HepG2 (cell line): ENCODE data around the gene CCDC144A. TPM values are rescaled to one million over a fixed set of nuclear protein-coding genes. Genes with fewer than 3 reads are reported as not detected.

Experiments
- ATF5 ChIP-seq: sonication (generic); formaldehyde crosslinking; IDR thresholded peaks from 2 replicates; pipeline ENCODE4 v1.4.0; 2020; ENCODE audit warnings: mild to moderate bottlenecking, low read depth, missing genetic modification reagents
- KAT8 ChIP-seq: IDR thresholded peaks from 2 replicates; pipeline ENCODE4 v1.6.1; 2016; ENCODE audit warnings: missing genetic modification reagents, missing compliant biosample characterization
- MAFF ChIP-seq: IDR thresholded peaks from 2 replicates; pipeline ENCODE4 v1.6.1; 2011; ENCODE audit warnings: low read depth, low read length, improper control_type of control experiment
- RAD51 ChIP-seq: fragments of 450-650 bp; IDR thresholded peaks from 2 replicates; pipeline ENCODE4 v1.6.1; 2016; ENCODE audit warnings: borderline replicate concordance
- RNF219 ChIP-seq: sonication (generic); formaldehyde crosslinking; IDR thresholded peaks from 2 replicates; pipeline ENCODE4 v1.5.0; 2020; ENCODE audit warnings: mild to moderate bottlenecking, missing genetic modification reagents
- SMAD1 ChIP-seq: sonication (generic); formaldehyde crosslinking; IDR thresholded peaks from 2 replicates; pipeline ENCODE4 v1.4.0; 2020; ENCODE audit warnings: missing genetic modification reagents, low read depth, mild to moderate bottlenecking, borderline replicate concordance
- SMAD9 ChIP-seq: sonication (generic); formaldehyde crosslinking; IDR thresholded peaks from 2 replicates; pipeline ENCODE4 v1.5.1; 2020; ENCODE audit warnings: mild to moderate bottlenecking, missing genetic modification reagents
- SOX6 ChIP-seq, 2 experiments: fragments of 450-650 bp in 1 of 2; sonication (generic) in 1 of 2; formaldehyde crosslinking in 1 of 2; IDR thresholded peaks; 2 replicates each; pipeline versions ENCODE4 v1.4.0 to v1.6.1; 2017 to 2020; ENCODE audit warnings: antibody characterized with exemption in 1 of 2, mild to moderate bottlenecking in 1 of 2, missing genetic modification reagents in 1 of 2
- SP4 ChIP-seq: sonication (generic); formaldehyde crosslinking; IDR thresholded peaks from 2 replicates; pipeline ENCODE4 v1.8.1; 2023; ENCODE audit warnings: mild to moderate bottlenecking, missing genetic modification reagents
- TAF1 ChIP-seq: sonication (generic); formaldehyde crosslinking; IDR thresholded peaks from 2 replicates; pipeline ENCODE4 v1.4.0; 2020; ENCODE audit warnings: missing genetic modification reagents
- TRIM24 ChIP-seq: sonication (generic); formaldehyde crosslinking; IDR thresholded peaks from 2 replicates; pipeline ENCODE4 v1.8.0; 2022; ENCODE audit warnings: mild to moderate bottlenecking, missing genetic modification reagents
- USF2 ChIP-seq, 2 experiments: sonication (generic) in 1 of 2; formaldehyde crosslinking in 1 of 2; IDR thresholded peaks; 2 replicates each; pipeline versions ENCODE4 v1.5.1 to v1.6.1; 2011 to 2020; ENCODE audit warnings: borderline replicate concordance in 1 of 2, low read depth in 1 of 2, low read length in 1 of 2, mild to moderate bottlenecking in 1 of 2, missing genetic modification reagents in 1 of 2, moderate library complexity in 1 of 2
- ZBED4 ChIP-seq: sonication (generic); formaldehyde crosslinking; IDR thresholded peaks from 2 replicates; pipeline ENCODE4 v1.4.0; 2020; ENCODE audit warnings: missing genetic modification reagents, borderline replicate concordance
- ZFYVE20 ChIP-seq: sonication (generic); formaldehyde crosslinking; IDR thresholded peaks from 2 replicates; pipeline ENCODE4 v1.8.0; 2023; ENCODE audit warnings: low read depth, mild to moderate bottlenecking, moderate library complexity, missing genetic modification reagents, borderline replicate concordance
- ZNF263 ChIP-seq: sonication (generic); formaldehyde crosslinking; IDR thresholded peaks from 2 replicates; pipeline ENCODE4 v1.4.0; 2020; ENCODE audit warnings: missing genetic modification reagents
- ZNF441 ChIP-seq: sonication (generic); formaldehyde crosslinking; IDR thresholded peaks from 2 replicates; pipeline ENCODE4 v1.7.0; 2021; ENCODE audit warnings: missing genetic modification reagents, borderline replicate concordance
- ZNF496 ChIP-seq: sonication (generic); formaldehyde crosslinking; IDR thresholded peaks from 2 replicates; pipeline ENCODE4 v1.8.1; 2023; ENCODE audit warnings: mild to moderate bottlenecking, moderate library complexity, missing genetic modification reagents; ENCODE audit not compliant: insufficient replicate concordance
- ZNF547 ChIP-seq: sonication (generic); formaldehyde crosslinking; IDR thresholded peaks from 2 replicates; pipeline ENCODE4 v1.5.1; 2020; ENCODE audit warnings: mild to moderate bottlenecking, missing genetic modification reagents
- ZNF569 ChIP-seq: sonication (generic); formaldehyde crosslinking; IDR thresholded peaks from 2 replicates; pipeline ENCODE4 v1.5.0; 2020; ENCODE audit warnings: mild to moderate bottlenecking, missing genetic modification reagents, moderate library complexity, borderline replicate concordance
- polyA plus RNA-seq, 8 experiments: library from polyadenylated mRNA; depleted of rRNA in 3 of 8; stranded (reverse) in 7 of 8; unstranded in 1 of 8; fragments of >200 nt; fragmentation: Illumina TruSeq in 4 of 8; extraction: Trizol in 4 of 8; gene quantifications; 2 replicates each; pipeline versions ENCODE4 v1.2.1 to v1.2.3, GENCODE V29; 2011 to 2016; ENCODE audit warnings: low read depth in 4 of 8, missing spikeins in 1 of 8, mixed read lengths in 1 of 8; ENCODE audit not compliant: insufficient read depth in 1 of 8
- total RNA-seq, 5 experiments: library from RNA; depleted of rRNA; stranded (reverse); fragments of >200 nt; fragmentation: Illumina TruSeq; extraction: Trizol; gene quantifications; 2 replicates each; pipeline ENCODE4 v1.2.3, GENCODE V29; 2016; ENCODE audit warnings: low read depth in 1 of 5

Gene CCDC144A
- total and polyA plus RNA-seq, 2 of the 13 experiments (the other 11 are each of a cell fraction or from before 2014, with no cell fraction given): 0.09 TPM; not detected in 1

GRCh38 chr17:16653367-16654041, 36.5 kb upstream of the CCDC144A start, which contains the start of gene ZNF624 (continued):
- TF ChIP-seq ZBED4 (CRISPR knock-in tag) (no peak), KAT8 (peak; percentile 91), RNF219 (CRISPR knock-in tag) (no peak), SMAD9 (CRISPR knock-in tag) (no peak), ZNF263 (CRISPR knock-in tag) (0 out of 2 replicates have a peak, but pooled peaks have one; percentile 50), MAFF (no peak), SMAD1 (CRISPR knock-in tag) (no peak), TRIM24 (CRISPR knock-in tag) (no peak), SOX6 (IDR thresholded peaks at IDR 0.05) (no peak), SOX6 (CRISPR knock-in tag; IDR thresholded peaks at IDR 0.05) (peak; percentile 71), ZNF569 (CRISPR knock-in tag) (no peak; the same call in 1 of the 2 replicates), ATF5 (CRISPR knock-in tag) (no peak), SP4 (CRISPR knock-in tag) (no peak; the same call in 1 of the 2 replicates), ZNF547 (CRISPR knock-in tag) (peak; percentile 78; the same call in 1 of the 2 replicates), USF2 (IDR thresholded peaks at IDR 0.05; ENCODE audit: low read depth, low read length) (no peak), USF2 (CRISPR knock-in tag; IDR thresholded peaks at IDR 0.05; ENCODE audit: borderline replicate concordance) (0 out of 2 replicates have a peak, but pooled peaks have one; percentile 37), ZNF496 (no peak), TAF1 (peak; percentile 80), ZFYVE20 (CRISPR knock-in tag) (peak; percentile 60; the same call in 1 of the 2 replicates), ZNF441 (CRISPR knock-in tag) (no peak; the same call in 1 of the 2 replicates), RAD51 (no peak)
